ENCODE measurements around the gene PPP1R7.
"Not testable (repeated sequence)": the region's sequence is repeated elsewhere in the genome, so short reads cannot be mapped to it uniquely, and the experiment has no call there.

PPP1R7 gene, protein sequence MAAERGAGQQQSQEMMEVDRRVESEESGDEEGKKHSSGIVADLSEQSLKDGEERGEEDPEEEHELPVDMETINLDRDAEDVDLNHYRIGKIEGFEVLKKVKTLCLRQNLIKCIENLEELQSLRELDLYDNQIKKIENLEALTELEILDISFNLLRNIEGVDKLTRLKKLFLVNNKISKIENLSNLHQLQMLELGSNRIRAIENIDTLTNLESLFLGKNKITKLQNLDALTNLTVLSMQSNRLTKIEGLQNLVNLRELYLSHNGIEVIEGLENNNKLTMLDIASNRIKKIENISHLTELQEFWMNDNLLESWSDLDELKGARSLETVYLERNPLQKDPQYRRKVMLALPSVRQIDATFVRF

DNA sequence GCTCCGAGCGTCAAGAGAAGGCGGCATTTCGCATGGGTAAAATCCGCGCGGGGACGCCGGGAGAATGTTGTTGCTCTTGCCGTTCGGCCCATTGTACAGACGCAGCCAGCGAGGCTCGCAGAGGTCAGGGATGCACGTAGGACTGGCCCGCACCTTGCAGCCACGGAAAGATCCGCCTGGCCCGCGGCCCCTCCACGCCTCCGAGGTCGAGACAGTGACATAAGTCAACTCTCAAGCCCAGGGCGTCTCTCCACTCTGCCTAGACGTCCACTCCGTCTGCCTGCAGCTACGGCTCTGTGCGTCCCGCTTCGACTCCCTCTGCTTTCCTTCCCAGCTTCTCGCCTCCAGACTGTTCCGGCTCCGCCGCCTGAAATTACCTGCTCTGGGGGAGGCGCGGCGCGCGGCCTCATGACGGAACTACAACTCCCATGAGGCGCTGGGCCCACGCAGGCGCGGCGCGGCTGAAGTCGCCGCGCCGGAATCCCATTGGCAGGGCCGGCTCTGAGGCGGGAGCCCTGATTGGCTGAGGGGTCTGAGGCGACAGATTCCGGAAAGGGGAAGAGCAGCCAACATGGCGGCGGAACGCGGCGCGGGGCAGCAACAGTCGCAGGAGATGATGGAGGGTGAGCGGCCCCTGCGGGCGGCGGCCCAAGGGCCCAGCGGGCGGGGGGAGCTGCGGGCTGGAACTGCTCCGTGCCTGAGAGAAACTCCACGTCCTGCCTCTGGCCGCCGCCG is at the start of gene PPP1R7:
Gene PPP1R7, plus strand, starts transcription at position 543 of the 735 bp plus-strand sequence. Its CDS starts 29 bp downstream, at position 572.
- peak; percentile 91 for DNase-seq (ENCODE audit: low spot score)

DNA sequence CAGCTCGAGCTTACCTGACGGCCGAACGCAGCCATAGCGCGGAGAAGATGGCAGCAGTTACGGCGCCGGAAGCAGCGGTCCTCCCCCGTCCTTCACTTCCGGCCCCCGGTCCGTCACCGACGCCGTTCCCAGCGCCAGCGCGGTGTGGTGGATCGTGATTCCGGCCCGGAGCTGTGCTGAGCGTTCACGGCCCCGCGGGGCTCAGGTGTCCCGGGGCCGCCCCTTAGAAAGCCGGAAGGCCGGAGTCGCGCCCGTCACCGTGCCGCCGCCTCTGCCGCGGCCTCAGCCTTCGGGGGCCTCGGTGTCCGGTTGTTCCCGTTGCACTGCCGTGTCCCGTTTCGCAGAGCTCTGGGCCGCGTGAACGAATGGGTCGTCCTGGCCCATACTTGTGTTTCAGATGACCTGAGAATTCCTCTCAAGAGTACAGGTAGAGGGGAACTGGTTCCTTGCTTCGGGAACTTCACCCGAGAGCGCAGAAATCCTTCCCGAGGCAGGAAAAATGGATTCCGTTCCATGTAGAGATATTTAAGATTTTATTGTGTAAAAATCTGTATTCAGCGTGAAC is 47.9 kb upstream of the PPP1R7 start, which contains the start of gene MTERF4:
Gene MTERF4, minus strand, starts transcription at position 49 of the 565 bp plus-strand sequence. Its CDS starts 14 bp downstream, at position 35.
- DNase-seq (ENCODE audit: low spot score), result peak; percentile 78

DNA sequence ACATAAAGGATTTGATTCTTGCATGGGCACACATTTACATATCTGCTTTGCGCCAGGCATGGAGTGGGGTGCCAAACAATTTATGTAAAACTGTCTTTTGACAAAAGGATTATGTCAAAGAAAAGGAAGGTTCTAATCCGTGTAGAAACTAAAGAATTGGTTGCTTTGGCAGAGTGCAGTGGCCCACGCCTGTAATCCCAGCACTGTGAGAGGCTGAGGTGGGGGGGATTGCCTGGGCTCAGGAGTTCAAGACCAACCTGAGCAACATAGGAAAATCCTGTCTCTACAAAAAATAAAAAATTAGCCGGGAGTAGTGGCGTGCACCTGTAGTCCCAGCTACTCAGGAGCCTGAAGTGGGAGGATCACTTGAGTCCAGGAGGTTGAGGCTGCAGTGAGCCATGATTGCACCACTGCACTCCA is 47.1 kb upstream of the PPP1R7 start:
- DNase-seq (ENCODE audit: low spot score), result no peak

DNA sequence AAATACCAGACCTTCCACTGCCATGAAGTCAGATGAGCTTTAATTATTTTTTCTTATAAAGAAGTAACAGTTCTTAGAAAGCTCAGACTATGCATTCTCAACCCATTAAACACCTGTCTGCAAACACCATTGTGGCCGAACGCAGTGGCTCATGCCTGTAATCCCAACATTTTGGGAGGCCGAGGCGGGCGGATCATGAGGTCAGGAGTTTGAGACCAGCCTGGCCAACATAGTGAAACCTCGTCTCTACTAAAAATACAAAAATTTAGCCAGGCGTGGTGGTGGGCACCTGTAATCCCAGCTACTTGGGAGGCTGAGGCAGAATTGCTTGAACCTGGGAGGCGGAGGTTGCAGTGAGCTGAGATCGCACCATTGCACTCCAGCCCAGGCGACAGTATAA is 45.7 kb upstream of the PPP1R7 start:
- not testable (repeated sequence) for DNase-seq (ENCODE audit: low spot score)

DNA sequence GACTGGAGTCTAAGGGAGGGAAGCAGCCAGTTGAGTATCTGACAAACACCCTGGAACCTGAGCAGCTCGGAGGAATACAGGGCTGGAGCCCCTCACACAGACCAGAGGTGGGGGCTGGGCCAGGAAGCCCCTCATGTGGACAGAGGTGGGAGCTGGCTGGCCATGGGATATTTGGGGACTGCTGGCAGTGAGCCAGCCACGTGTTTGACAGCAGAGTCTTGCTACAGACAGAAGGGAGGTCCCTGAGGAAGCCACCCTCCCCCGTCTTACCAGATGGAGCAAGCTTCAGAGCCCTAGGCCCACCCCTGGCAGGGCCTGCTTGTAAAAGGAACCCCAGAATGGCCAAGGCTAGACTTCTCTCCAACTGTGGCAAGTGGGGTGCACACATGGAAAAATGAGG is 44.6 kb upstream of the PPP1R7 start:
- DNase-seq (ENCODE audit: low spot score), result no peak

DNA sequence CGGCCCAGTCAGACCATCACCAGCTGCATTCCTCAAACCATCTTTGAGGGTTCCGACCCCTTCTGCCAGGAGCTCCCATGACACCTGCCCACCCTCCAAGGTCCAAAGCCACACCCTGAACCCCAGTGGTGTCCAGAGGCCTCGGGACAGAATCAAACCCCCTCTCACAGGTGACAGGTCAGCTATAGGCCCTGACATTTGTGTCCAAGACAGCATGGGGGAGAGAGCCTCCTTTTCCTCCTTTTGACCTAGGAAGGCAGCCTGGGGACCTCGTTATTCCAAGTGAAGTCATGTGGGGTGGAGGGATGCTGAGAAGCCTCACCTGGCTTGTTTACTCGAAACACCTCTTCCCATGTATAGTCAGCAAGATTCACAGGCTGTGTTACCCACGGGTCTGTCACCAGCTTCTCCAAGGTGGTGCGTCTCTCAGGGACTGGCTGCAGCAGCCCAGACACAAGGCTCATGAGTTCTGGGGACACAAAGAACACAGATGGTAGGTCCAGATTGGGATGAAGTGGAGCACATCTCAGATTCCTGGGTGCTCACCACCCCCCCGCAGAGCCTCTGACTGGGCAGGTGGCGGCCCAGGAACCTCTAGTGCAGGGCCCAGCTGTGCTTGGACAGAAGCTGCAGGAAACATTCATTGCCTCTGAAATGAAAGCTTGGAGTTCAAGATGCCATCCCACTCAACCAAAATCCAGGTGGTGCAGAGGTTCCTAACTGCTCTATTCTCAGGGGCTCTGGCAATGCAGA is 43.1 kb upstream of the PPP1R7 start:
- DNase-seq (ENCODE audit: low spot score), result no peak

DNA sequence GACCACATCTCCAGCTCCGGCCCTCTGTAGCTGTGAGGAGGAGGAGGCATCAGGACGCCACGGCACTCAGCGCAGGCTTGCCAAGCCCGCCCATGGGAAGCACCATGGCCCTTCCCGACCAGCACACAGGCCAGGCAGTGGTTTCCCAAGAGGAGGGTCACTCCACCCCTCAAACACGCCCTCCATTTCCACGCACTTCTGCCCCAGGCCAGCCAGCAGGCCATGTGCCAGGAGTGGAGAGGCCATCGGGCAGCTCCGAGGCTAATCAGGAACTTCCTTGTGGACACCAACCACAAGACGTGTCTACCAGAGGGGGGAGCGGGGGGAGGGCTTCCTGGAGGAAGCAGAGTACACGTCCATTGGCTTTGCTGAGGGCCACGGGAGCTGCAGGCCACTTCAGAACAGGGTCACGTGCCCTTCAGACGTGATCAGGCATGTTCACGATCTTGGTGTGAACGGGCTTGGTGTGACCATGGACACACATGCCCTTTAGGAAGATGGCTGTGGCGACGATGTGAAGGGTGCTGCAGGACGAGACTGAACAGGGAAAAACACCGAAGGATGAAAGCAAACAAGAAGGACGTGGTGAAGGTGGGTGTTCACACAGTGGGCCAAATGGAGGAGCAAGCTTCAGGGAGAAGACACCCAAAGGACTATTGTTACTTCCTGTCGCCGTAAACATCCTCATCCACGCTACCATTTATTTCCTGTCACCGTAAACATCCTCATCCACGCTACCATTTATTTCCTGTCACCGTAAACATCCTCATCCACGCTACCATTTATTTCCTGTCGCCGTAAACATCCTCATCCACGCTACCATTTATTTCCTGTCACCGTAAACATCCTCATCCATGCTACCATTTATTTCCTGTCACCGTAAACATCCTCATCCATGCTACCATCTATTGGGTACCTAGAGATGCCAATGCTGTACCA is 41.7 kb upstream of the PPP1R7 start:
- no peak for DNase-seq (ENCODE audit: low spot score)

DNA sequence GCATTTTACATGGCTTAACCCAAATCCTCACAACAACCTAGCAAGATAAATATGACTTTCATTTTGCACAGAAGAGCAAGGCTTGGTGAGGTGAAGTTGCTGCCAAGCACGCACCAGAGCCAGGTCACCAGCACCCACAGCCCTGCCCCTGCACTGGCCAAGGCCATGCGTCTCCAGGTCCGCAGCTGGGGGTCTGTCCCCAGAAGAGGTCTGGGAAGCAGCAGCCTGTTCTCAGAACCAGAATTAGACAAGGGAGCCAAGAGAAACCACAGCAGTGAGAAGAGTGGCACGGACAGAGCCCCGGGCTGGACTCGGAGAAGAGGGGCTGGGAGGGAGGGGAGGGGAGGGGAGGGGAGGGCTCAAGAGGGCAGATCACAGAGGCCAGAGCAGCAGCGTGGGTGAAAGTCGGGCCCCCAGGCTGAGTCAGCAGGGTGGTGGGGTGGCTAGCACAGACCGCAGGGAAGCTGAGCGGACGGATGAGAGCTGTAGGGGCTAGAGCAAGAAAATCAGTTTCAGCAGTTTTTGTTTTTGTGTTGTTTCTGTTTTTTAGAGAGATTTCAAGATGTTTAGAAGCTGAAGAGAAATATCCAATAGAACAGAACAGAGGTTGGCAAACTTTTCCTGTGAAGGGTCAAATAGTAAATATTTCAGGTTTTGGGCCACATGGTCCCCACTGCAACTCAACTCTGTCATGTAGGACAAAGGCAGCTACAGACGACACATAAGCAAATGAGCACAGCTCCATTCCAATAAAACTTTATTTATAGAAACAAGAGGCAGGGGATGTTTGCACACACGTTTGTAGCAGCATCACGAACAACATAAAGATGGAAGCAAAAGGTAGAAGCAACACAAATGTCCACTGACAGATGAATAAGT is 40.8 kb upstream of the PPP1R7 start:
- no peak for DNase-seq (ENCODE audit: low spot score)

DNA sequence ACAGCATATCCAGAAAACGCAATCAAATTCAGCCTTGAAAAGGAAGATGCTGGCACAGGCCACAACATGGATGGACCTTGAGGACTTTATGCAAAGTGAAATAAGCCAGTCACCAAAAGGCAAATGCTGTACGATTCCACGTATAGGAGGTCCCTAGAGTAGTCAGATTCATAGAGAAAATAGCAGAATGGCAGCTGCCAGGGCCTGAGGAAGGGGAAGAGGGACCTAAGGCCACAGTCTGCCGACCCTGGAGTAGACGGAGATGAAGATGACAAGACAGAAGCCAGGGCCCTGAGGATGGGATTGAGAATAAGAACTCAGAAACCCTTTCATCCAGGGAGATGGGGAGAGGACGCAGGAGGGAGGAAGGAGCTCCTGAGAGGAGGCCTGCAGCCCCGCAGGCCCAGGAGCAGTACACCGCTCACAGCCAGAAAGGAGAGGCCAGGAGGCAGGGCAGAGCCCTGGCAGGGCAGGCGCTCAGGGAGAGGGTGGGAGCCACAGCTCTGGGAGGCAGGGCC is 40.1 kb upstream of the PPP1R7 start:
- DNase-seq (ENCODE audit: low spot score), result no peak

DNA sequence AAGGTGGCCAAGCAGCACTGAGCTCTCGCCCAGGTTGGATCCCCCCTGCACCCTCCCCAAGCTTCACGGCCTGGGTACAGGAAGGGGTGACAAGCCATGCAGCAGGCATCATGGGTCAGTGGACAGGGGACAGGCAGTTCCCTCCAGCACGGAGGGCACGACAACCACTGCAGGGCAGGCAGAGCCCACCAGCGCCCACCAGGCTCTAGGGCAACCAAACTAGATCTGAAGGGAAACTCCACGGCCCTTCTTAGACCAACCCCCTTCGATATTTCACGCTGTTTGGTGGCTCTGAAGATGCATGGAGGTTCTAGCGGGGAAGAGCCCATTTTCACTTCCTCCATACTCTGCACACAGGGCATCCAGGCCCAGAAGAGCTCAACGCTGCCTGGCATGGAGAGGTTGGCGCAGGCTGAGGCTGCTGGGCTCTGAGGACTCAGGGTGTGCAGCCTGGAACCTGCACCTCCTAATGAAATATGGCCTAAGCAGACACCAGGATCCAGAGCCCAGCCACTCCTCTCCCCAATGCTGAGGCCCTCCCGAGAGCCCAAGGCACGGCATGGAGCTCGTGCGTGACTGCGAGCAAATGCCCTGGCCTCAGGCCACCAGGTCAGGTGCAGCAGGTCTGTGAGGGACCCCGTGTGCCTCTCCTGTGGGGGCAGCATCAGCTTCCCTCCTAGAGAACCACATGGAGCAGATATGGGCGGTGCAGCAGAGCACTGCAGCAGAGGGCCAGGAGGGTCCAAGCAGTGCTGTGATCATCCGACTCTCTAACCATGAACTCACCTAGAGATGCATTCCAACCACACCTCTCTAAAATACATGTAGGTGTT is 39.4 kb upstream of the PPP1R7 start:
- no peak for DNase-seq (ENCODE audit: low spot score)

DNA sequence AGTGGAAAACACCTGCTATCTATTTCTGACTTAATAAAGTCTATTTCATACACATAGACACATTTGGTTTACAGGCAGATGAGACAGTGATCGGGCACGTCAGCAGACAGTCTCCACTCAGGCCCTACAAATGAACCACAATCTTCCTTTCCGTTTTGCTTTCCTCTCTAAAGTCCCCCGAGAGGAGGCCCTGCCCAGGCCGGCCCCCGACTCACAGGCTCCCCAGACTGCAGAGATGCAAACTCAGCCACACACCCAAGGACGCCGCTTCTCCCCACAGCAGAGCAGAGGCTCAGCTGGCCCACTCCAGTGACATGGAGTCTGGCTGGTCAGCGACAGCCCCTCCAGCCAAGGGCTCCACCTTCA is 38.8 kb upstream of the PPP1R7 start:
- no peak for DNase-seq (ENCODE audit: low spot score)

DNA sequence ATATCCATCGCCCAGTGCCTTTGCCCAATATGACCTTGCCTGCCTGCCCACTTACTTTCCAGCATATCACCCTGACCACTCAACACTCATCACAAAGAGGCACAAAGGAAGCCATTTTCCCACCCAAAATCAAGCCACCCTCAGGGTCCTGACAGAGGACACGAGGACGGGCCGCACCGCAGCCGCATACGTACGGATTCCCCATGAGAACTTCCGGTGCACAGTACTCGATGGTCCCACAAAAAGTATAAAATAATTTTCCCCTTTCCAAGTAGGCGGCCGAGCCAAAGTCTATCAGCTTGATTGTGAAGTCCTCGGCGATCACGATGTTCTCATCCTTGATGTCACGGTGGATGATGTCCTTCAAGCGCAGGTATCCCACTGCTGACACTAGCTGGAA is 38.2 kb upstream of the PPP1R7 start:
- DNase-seq (ENCODE audit: low spot score), result no peak

DNA sequence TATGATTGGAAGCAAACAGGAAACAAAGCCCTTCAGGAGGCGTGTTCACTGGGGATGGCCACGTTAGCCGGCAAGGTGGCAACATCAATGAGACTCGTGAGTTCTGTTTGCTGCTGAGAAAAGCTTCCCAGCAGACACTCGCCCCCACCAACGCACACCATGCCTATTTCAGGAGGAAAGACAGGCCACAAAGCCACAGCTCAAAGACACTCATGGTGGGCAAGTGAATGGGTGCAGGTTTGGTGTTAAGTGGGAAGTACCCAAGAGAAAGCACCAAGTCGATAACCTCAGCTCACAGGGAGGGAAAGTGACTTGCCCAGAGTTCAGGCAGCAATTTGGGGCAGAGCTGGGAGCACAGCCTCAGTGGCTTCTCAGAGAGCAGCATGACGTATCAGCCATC is 37.7 kb upstream of the PPP1R7 start:
- no peak for DNase-seq (ENCODE audit: low spot score)

DNA sequence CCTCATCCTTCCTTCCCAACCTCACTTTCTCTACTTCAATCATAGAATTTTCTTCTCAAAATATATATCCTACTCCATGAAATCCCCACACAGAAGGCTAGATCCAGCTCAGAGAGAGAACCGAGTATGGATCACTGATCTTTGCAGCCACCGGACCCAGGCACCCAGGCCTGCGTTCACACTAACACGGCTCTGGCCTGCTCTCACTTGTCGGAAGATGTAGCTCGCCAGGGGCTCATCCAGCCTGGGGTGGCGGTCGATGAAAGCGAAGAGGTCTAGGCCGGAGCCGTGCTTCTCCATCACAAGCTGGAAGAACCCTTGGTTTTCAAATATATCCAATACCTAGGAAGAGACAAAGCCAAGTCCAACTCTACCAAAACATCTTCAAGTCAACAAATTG is 35.4 kb upstream of the PPP1R7 start:
- DNase-seq (ENCODE audit: low spot score), result no peak

DNA sequence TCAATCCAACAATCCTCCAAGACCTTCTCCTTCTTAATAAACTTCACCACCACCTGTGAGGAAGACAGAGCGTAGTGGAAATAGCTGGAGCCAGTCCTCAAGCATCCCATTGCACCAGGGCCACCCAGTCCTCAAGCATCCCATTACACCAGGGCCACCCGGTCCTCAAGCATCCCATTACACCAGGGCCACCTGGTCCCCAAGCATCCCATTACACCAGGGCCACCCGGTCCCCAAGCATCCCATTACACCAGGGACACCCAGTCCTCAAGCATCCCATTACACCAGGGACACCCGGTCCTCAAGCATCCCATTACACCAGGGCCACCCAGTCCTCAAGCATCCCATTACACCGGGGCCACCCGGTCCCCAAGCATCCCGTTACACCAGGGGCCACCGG is 34.9 kb upstream of the PPP1R7 start:
- no peak for DNase-seq (ENCODE audit: low spot score)

DNA sequence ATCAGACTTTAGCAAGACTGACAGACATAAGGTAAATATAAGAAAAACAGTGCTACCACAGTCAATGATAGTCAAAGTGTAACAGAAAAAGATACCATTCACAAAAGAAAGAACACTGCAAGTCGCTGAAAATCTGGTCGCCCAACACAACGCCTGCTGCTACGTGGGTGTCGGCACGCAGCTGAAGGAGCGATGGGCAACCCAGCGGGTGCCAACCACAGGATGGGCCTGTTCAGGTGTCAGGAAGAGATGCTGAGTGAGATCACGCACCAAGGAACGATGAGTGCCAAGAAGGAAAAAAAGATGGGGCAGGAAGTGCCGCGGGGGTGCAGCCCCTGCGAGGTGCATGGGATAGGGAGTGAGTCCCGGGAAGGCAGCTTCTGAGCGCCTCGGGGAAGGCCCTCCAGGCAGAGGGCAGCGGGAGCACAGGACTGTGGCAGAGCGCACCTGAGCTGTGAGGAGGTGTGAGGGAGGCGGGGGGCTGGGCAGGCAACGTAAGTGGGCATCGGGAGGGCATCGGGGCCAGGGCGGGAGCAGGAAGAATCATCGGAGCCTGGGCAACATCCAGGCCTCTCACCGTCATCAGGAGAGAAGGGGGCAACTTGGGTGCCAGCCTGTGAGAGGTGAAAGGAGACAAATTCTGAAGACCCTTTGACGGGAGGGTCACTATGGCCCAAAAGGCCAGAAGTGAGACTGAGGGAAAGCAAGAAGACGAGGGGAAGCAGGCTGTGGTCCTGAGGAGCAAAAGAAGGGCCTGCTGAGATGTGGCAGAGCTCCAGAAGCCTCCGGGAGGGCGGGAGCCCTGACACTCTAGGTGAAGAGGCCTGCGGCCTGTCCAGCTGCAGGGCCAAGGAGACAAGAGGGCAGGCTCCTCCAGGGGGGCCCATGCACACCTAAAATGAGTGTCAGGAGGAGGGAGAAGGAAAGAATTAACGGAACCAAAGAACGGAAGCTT is 33.4 kb upstream of the PPP1R7 start:
- no peak for DNase-seq (ENCODE audit: low spot score)

DNA sequence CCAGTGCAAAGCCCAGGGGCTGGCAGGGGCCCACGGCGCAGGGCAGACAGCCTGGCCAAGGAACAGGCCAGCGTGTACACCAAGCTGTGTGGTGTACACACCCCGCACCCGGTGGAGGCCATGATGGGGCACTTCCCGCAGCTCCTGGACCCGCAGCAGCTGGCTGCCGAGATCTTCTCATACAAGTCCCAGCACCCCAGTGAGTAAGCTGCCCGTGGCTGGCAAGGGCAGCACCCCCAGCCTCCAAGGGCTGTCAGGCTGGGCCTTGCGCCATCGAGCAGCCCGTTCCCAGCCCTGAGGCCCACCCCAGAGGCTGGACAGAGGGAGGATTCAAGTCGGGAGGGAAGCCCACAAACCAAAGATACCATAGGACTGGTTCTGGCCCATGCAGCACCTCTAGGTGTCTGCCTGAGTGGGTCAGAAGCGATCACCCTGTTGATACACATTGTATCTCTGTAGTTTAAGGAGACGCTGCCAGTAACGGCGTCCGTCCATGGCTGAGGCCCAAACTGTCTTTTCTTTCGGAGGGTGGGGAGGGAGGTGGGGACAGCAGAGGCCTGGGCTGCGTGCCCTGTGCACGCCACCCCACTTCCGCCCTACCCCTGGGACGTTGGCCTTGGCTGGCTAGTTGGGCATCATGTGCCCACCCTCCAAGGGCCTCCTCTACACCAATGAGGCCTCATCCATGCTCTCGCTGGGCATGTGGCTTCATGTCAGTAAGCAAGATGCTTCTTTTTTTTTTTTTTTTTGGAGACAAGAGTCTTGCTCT is 31.3 kb upstream of the PPP1R7 start:
- no peak for DNase-seq (ENCODE audit: low spot score)
